Mucosa of descending colon (tissue), 3 donors: ENCODE measurements around the gene PPM1A. TPM values are rescaled to one million over a fixed set of nuclear protein-coding genes. Genes with fewer than 3 reads are reported as not detected.

ENCODE experiments used
- ATAC-seq: fragments of 200-7000 bp; cut with Tn5 transposase; one replicate; pipeline ENCODE4 v1.9.1; 2020; ENCODE audit warnings: mild to moderate bottlenecking, moderate library complexity
- DNase-seq, 3 donors: peaks; one replicate each; pipeline ENCODE4 v3.0.0-alpha.2; 2020
- H3K36me3 ChIP-seq: fragments of 200-600 bp; one replicate; pipeline ENCODE4 v1.8.0; 2021; ENCODE audit warnings: low read depth, mild to moderate bottlenecking
- H3K4me1 ChIP-seq: fragments of 200-600 bp; one replicate; pipeline ENCODE4 v1.8.0; 2021; ENCODE audit warnings: low read depth, mild to moderate bottlenecking
- H3K4me3 ChIP-seq: fragments of 200-600 bp; one replicate; pipeline ENCODE4 v1.8.0; 2021; ENCODE audit warnings: mild to moderate bottlenecking
- H3K9me3 ChIP-seq: fragments of 200-600 bp; one replicate; pipeline ENCODE4 v1.8.0; 2021; ENCODE audit warnings: mild to moderate bottlenecking
- intact Hi-C, 2 donors: fragments of 100-400 bp; cut with DNase I in 1 of 2; cut with micrococcal nuclease in 1 of 2; formaldehyde crosslinking; loops; one replicate each; pipeline versions ENCODE4 v1.11.0 to v1.11.1; 2022; cut with DNase I, micrococcal nuclease
- total RNA-seq, 3 donors: library from RNA; stranded (reverse); fragmentation: NEBNext Ultra II Directional in 2 of 3; extraction: Animal tissue kit (Norgen Biotek cat#: 25700) in 2 of 3; gene quantifications; one replicate each; pipeline versions ENCODE4 v1.2.1 to v1.2.4, GENCODE V29; 2021 to 2023
- TF ChIP-seq, protein P1 (sequence below): fragments of 200-600 bp; IDR thresholded peaks from one replicate; pipeline ENCODE4 v1.8.0; 2022; ENCODE audit warnings: antibody characterized with exemption, mild to moderate bottlenecking
- donor health status: DM: no; HTN: no; CAD: no; lungs with moderate emphysema.
- donor health status: DM: no; HTN: no; CAD: no.
- donor health status: DM: no; HTN: yes; CAD: no.

The PPM1A gene
- total RNA-seq, 3 donors from 2014 or later, result 102 to 124 (median 111) TPM

DNA sequence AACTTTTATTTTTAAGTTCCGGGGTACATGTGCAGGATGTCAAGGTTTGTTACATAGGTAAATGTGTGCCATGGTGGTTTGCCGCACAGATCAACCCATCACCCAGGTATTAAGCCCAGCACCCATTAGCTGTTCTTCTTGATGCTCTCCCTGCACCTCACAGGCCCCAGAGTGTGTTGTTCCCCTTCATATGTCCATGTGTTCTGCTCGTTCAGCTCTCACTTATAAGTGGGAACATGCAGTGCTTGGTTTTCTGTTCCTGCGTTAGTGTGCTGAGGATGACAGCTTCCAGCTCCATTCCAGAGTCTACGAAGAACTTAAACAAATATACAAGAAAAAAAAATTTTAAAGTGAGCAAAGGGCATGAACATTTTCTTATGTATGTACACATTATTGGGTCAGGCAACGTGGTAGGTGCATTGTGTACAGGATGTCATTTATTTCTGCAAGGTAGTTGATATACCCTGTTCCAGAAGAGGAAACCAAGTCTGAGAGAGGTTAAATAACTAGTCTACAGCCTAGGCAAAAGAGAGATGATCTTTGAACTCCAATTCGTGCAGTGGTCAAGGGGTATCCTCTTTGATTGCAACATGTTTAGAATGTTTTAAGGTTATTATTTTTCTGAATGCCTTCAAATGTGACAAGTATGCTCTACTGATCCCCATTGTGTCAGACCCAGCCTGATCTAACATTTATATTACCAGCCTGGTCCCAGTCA lies 8.7 kb upstream of the PPM1A start:
- TF ChIP-seq, protein P1, sequence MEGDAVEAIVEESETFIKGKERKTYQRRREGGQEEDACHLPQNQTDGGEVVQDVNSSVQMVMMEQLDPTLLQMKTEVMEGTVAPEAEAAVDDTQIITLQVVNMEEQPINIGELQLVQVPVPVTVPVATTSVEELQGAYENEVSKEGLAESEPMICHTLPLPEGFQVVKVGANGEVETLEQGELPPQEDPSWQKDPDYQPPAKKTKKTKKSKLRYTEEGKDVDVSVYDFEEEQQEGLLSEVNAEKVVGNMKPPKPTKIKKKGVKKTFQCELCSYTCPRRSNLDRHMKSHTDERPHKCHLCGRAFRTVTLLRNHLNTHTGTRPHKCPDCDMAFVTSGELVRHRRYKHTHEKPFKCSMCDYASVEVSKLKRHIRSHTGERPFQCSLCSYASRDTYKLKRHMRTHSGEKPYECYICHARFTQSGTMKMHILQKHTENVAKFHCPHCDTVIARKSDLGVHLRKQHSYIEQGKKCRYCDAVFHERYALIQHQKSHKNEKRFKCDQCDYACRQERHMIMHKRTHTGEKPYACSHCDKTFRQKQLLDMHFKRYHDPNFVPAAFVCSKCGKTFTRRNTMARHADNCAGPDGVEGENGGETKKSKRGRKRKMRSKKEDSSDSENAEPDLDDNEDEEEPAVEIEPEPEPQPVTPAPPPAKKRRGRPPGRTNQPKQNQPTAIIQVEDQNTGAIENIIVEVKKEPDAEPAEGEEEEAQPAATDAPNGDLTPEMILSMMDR, result no peak
- DNase-seq (no peak), ATAC-seq (no peak)
- intact Hi-C loops, result loop anchor here in 1 of 2 donors (10.0 kb wide), 1 partner anchor 145 kb away; the partner anchor contains the start of gene PCNX4
- Histone ChIP-seq H3K4me1 (no peaks in the 10 kb centered on the region), H3K4me3 (no peak overlapping the region), H3K36me3 (no peaks in the 10 kb centered on the region), H3K9me3 (no peaks in the 10 kb centered on the region)

DNA sequence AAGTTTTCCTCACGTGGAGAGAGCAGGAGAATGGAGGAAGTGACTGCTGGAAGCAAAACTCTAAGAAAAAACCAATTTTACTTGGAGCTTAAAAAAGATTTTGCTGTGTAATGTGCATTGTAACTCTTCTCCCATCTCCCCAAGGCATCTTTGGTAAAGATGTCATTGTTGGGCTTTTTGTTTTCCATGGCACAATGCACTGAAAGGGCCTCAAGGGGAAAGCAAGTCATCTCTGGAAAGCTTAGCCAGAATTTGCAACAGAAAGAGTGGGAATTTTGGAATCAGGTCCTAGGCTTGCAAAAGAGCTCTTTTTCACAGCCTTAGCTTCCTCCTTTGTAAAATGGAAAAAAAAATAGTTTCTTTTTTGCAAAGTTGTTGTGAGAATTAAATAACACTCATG lies 7.9 kb upstream of the PPM1A start:
- Histone ChIP-seq H3K36me3 (no peaks in the 10 kb centered on the region), H3K4me1 (no peaks in the 10 kb centered on the region), H3K9me3 (no peaks in the 10 kb centered on the region), H3K4me3 (no peak overlapping the region)
- intact Hi-C loops, result loop anchor here in 1 of 2 donors (10.0 kb wide), 1 partner anchor 146 kb away; the partner anchor contains the start of gene PCNX4
- DNase-seq, result no peak
- ATAC-seq, result no peak
- TF ChIP-seq, protein P1, result no peak

GRCh38 chr14:60242429-60242828 lies 6.6 kb upstream of the PPM1A start:
- intact Hi-C loops, result loop anchor here in 1 of 2 donors (10.0 kb wide), 1 partner anchor 148 kb away; the partner anchor contains the start of gene PCNX4
- Histone ChIP-seq H3K9me3 (no peaks in the 10 kb centered on the region), H3K4me1 (no peaks in the 10 kb centered on the region), H3K36me3 (no peaks in the 10 kb centered on the region), H3K4me3 (no peak overlapping the region)
- ATAC-seq (no peak), DNase-seq (no peak)
- TF ChIP-seq, protein P1, result no peak

DNA sequence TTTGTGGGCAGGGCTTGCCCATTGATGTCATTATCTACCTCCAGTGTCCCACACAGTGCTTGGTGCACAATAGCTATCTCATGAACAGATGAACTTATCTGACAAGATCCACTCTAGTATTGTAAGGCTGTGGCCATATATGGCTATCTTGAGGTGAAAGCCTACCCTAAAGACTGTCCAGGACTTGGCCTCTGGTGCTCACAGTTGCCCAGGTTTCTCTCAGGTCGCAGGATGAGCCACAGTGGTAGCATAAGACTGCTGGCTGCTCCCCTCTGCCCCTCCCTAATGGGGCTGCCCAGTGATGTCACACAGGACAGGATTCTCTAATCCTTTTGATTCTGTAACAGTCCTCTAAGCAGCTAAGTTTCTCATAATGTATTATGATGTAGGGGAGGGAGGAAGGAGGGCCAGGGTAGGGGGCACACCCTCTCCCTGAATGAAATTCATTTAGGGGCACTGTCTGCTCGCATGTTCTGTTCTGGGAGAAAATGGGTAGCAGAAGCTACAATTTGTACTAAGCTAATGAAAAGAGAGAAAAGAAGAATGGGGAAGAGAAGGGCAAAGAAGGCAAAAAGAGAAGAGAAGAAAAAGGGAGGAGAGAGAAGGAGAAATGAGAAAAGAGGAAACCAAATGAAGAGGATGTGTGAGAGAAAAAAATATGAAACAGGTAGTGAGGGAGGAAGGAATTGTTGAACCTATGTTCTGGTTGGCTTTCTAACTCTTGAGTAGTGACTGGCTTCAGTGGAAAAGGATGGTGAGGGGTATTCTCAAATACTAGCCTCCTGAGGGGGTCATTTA lies 3.4 kb upstream of the PPM1A start:
- no peaks in the 10 kb centered on the region for H3K36me3 ChIP-seq
- H3K4me1 ChIP-seq, result no peaks in the 10 kb centered on the region
- no peaks in the 10 kb centered on the region for H3K9me3 ChIP-seq
- H3K4me3 ChIP-seq, result no peak overlapping the region
- intact Hi-C loops, result loop anchor here in 1 of 2 donors (10.0 kb wide), 1 partner anchor 151 kb away; the partner anchor contains the start of gene PCNX4
- ATAC-seq (no peak), DNase-seq (no peak)
- TF ChIP-seq, protein P1, result no peak

GRCh38 chr14:60247994-60248696 lies 876 bp upstream of the PPM1A start:
- peaks cover 25% of the 10 kb centered on the region for H3K4me1 ChIP-seq
- ATAC-seq, result peak; percentile 79
- intact Hi-C loops, result loop anchor here in 1 of 2 donors (10.0 kb wide), 1 partner anchor 153 kb away; the partner anchor contains the start of gene PCNX4
- peak overlapping the region; percentile 93 for H3K4me3 ChIP-seq
- TF ChIP-seq, protein P1, result no peak
- DNase-seq, result peak; percentile 84 to 92 (median 92)
- H3K36me3 ChIP-seq, result no peaks in the 10 kb centered on the region
- H3K9me3 ChIP-seq, result no peaks in the 10 kb centered on the region
